ENCODE results near the gene C6orf163.

C6orf163 gene

DNA sequence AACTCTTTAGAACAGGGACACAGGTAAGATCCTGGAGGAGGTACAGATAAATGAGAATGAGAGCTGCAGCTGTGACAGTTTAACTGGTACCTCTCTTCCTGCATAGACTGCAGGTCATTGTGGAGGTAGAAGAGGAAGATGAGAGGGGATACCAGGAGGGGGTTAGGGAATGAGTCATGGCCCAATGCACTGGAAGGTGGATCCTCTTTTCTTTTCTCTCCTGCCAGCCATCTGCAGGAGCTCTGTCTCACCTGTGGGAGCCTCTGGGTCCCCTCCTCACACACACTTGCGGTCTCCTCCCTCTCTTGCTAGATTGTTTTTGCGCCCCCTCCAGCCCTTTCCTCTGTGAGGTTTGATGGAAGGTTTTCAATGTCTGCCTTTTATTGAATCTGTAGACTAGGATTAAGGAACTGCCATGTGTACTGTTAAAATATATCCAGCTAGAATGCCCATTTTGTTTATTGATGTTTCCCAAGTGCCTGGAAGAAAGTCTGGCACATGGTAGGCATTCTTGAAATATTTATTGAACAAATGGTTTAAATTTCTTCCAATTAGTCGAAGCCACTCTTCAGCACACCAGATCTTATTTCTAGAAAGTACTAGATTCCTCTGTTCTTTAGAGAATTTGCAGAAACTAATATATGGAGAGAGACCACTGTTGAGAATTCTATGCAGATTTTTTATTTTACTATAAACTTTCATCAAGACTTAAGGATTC, 13.0 kb downstream of the C6orf163 start:
- no peak for DNase-seq (ENCODE audit: low read depth)

- DNase-seq (ENCODE audit: low read depth) = no peak
These were observed 20.1 kb downstream of the C6orf163 start for GRCh38 chr6:87364602-87365252.

DNA sequence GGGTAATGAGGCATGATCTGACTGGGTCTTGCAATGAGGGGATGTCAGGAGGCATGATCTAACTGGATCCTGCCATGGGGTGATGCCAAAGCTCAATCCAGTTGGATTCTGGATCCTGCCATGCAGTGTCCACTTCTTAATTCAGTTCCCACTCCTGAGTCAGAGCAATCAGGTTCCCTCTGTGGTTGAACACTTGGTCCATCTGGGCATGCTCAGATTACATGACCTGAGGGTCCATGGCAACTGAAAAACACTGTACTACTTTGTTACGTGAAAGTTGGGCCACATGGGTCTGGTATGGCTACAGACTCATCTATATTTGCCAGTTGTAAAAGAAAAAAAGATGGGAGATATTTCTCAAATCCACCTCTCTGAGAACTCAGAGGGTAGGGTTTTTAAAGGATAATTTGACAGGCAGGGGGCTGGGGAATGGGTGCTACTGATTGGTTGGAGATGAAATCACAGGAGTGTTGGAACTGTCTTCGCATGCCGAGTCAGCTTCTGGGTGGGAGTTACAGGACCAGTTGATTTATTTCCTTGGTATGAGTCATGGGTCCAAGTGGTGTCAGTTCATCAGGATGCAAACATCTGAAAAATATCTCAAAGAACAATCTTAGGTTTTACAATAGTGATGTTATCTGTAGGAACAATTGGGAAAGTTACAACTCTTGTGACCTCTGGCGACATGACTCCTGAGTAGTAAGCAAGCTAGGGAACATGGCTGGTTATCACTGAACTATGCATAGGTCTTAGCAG, 21.6 kb downstream of the C6orf163 start:
- no peak for DNase-seq (ENCODE audit: low read depth)

GRCh38 chr6:87366899-87367298, 22.3 kb downstream of the C6orf163 start:
- no peak for DNase-seq (ENCODE audit: low read depth)

DNA sequence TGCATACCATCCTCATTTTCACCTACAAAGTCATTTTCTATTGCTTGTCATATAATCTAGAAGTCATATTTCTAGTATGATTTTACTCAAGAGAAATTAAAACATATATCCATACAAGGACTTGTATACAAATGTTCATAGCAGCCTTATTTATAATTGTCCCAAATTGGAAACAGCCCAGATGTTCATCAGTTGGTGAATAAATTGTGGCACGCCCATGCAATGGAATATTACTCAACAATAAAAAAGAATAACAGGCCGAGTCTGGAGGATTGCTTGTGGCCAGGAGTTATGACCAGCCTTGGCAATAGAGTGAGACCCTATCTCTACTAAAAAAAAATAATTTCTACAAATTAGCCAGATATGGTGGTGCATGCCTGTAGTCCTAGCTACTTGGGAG, 28.8 kb downstream of the C6orf163 start:
- DNase-seq (ENCODE audit: low read depth) = no peak

- no peak for DNase-seq (ENCODE audit: low read depth)
These were observed 30.7 kb downstream of the C6orf163 start for GRCh38 chr6:87375315-87375714.

- DNase-seq (ENCODE audit: low read depth) = no peak
These were observed 32.0 kb downstream of the C6orf163 start for GRCh38 chr6:87376643-87377042.

- no peak for DNase-seq (ENCODE audit: low read depth)
These were observed 34.3 kb downstream of the C6orf163 start for GRCh38 chr6:87378947-87379346.

GRCh38 chr6:87382861-87383260, 38.2 kb downstream of the C6orf163 start:
- DNase-seq (ENCODE audit: low read depth) = no peak

DNA sequence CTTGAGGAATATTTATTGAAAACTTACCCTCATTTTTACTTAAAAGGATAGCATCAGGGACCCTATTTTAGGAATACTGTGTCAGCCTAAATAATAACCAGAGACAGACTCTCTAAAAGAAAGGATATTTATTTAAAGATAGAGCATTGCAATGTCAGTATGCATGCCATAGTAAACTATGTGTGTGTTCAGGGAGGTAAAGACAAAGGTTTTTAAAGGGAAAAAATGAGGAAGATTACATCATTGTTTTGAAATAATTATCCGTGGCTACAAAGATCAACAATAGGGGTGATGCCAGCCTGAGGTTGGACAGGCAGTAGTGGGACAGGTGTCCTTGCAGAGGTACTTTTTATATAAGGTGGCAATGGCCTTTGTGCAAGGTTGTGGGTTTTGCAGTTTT, 39.4 kb downstream of the C6orf163 start:
- DNase-seq (ENCODE audit: low read depth) = no peak

GRCh38 chr6:87384449-87384848, 39.8 kb downstream of the C6orf163 start:
- no peak for DNase-seq (ENCODE audit: low read depth)

GRCh38 chr6:87391334-87391733, 46.7 kb downstream of the C6orf163 start:
- no peak for DNase-seq (ENCODE audit: low read depth)

GRCh38 chr6:87393026-87393622, 48.5 kb downstream of the C6orf163 start:
- no peak for DNase-seq (ENCODE audit: low read depth)

- DNase-seq (ENCODE audit: low read depth) = no peak
These were observed 50.8 kb downstream of the C6orf163 start for GRCh38 chr6:87395431-87395830.

- no peak for DNase-seq (ENCODE audit: low read depth)
These were observed 52.2 kb downstream of the C6orf163 start for GRCh38 chr6:87396595-87397392.

GRCh38 chr6:87397656-87398055, 53.0 kb downstream of the C6orf163 start:
- DNase-seq (ENCODE audit: low read depth) = no peak

- DNase-seq (ENCODE audit: low read depth) = no peak
These were observed 57.2 kb downstream of the C6orf163 start for GRCh38 chr6:87401832-87402231.

- peak; percentile 2 for DNase-seq (ENCODE audit: low read depth)
These were observed 62.9 kb downstream of the C6orf163 start for GRCh38 chr6:87407561-87407900.

DNA sequence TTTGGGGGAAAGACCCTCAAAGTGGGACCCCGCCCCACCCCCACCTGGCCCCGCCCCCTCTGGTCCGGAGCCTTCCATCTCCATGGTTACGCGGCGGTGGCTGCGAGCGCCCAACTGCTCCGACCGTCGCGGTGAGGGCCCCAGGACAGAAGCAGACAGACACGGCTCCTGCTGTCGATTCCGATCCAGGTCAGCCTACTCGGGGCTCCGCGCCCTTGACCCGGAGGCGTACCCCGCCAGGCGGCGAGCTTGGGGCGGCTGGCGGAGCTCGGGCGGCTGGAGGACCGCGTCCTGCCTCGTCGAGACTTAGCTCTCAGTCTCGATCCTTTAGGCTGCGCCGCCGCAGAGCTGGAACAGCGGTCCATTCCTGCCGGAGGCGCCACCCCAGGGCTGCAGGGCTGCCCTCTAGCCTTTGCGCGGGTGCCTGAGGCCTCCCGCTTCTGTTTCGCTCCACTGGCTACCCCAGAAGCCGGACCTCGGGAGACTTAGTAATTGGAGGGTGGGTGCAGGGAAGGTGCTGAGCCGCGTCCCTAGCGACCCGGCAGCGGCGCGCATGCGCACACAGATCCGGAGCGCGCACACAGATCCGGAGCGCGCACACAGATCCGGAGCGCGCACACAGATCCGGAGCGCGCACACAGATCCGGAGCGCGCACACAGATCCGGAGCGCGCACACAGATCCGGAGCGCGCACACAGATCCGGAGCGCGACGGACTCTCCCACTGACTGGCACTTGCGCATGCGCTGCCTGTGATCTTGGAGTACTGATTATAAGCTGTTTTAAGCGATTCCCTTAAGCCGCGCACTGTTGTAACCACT, 63.5 kb downstream of the C6orf163 start, which contains the start of gene CFAP206:
Gene CFAP206 (plus strand): TSS at position 72 of the 820 bp plus-strand sequence. CDS start 1,868 bp downstream, outside the sequence.
- DNase-seq (ENCODE audit: low read depth) = peak; percentile 69

- DNase-seq (ENCODE audit: low read depth) = no peak
These were observed 64.1 kb downstream of the C6orf163 start for GRCh38 chr6:87408721-87409155.

Data from activated T-helper 9 cell treated with anti-CD3 and anti-CD28 coated beads, Interleukin-2, amount 50 U/mL, for 16 hours (primary cell).